GM18858 (cell line): ENCODE measurements around the gene MAGEB3.

Experiments used
- ATAC-seq: cut with Tn5 transposase; IDR thresholded peaks from one replicate; pipeline ENCODE4 v1.9.1; 2021; ENCODE audit not compliant: unreplicated experiment

MAGEB3 gene

DNA sequence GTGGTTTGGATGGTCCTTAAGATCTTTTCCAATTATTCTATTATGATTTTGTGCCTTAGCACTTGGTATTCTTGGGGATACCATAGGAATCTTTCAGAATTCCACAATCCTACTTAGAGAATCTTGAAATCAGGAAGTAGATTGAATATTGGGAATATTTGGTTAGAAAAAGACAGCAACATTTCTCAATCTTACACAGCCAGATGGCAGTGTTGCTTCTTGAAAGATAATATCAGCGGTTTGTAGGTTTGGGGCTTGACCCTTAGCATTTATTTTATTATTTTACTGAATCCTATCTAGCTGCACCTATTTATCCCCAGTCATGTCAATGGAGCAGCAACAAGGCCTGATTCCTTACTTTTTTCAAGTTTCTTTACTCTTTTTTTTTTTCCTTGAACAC is 45.0 kb downstream of the MAGEB3 start:
- no peak for ATAC-seq

DNA sequence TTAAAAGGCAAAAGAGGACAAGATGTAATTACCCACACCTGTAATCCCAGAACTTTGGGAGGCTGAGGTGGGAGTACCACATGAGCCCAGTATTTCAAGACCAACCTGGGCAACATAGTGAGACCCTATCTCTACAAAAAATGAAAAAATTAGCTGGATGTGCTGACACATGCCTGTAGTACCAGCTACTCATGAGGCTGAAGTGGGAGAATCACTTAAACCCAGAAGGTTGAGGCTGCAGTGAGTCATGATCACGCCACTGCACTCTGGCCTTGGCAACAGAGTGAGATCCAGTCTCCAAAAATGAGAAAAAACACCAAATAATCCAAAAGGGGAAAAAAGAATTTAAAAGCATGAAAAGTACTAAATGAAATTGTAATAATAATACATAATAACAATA is 47.9 kb downstream of the MAGEB3 start:
- ATAC-seq: no peak

DNA sequence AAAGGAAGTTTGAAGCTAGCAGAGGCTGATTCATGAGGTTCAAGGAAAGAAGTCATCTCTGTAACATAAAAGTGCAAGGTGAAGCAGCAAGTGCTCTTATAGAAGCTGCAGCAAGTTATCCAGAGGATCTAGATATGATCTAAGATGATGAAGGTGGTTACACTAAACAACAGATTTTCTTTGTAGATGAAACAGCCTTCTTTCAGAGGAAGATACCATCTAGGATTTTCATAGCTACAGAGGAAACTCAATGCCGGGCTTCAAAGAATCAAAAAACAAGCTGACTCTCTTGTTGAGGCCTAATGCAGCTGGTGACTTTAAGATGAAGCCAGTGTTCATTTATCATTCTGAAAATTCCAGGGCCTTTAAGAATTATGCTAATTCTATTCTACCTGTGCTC is 50.0 kb downstream of the MAGEB3 start:
- no peak for ATAC-seq

DNA sequence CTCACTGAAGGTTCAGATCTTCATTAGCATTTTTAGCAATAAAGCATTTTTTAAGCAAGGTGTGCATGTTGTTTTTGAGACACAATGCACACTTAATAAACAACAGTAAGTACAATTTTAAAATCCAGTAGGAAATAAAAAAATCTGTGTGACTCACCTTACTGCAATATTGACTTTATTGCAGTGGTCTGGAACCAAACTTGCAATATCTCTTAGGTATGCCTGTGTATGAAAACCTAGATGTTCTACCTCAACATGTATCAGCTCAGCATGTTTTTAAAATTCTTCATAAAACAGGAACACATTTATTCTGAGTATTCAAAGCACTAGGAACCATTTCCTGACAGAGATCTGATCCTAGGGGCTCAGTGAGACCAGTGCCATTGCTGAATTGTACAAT is 52.1 kb downstream of the MAGEB3 start:
- ATAC-seq: no peak

DNA sequence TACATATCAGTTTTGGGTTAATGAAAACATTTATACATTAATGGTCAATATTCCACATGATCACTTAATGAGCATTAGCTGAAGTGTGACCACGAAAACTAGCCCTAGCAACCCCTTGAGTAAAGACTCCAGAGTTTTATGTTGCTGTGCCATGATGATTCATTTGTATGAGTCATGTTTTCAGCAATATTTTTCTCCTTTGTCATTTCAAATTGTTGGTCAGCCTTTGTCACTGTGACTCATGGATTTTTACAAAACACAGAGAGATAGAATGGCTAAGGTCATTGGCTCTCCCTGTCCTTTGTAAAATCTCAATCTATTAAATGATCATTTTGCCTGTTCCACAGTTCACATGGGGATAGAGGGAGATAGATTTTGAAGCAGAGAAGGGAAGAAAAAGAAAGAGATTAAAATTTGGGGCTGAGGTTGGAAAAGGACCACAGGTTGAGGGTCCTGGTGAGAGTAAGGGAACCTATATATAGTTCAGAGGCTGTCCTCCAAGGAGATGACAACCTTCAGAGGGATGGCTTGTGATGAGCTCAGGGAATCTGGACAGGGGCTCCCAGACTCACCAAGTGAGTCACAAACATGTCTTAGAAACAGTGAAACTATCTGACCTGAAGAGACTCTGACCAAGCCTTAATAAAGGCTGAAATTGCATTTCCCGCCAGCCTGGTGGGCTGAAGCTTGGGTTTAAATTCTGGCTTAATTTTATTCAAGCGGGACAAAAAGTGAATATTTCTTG is 53.2 kb downstream of the MAGEB3 start:
- no peak for ATAC-seq
